ENCODE measurements around the gene TRAPPC1.

DNA sequence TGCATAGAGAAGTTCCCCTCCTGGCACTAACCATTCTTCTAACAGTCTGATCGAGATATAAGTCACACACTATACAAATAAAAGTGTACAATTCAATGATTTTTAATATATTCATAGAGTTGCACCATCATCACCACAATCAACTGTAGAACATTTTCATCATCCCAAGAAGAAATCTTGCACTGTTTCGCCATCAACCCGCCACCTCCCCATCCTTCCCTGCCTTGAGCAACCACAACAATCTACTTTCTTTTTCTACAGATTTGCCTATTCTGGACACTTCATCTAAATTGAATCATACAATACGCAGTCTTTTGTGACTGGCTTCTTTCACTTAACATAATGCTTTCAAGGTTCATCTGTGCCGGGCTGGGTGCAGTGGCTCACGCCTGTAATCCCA is 37.7 kb upstream of the TRAPPC1 start:
- TF ChIP-seq, protein P1, sequence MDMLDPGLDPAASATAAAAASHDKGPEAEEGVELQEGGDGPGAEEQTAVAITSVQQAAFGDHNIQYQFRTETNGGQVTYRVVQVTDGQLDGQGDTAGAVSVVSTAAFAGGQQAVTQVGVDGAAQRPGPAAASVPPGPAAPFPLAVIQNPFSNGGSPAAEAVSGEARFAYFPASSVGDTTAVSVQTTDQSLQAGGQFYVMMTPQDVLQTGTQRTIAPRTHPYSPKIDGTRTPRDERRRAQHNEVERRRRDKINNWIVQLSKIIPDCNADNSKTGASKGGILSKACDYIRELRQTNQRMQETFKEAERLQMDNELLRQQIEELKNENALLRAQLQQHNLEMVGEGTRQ (IDR thresholded peaks at IDR 0.05; ENCODE audit: low read length), result no peak
- TF ChIP-seq EZH2 (IDR thresholded peaks at IDR 0.05; ENCODE audit: low read depth, low read length, severe bottlenecking) (no peak), JUND (IDR thresholded peaks at IDR 0.05; ENCODE audit: low read length) (no peak), YY1 (IDR thresholded peaks at IDR 0.05; ENCODE audit: low read depth, low read length) (no peak), POLR2A (IDR thresholded peaks at IDR 0.05; ENCODE audit: control extremely low read depth in 1 of 2, low read depth in 2 of 2, low read length in 2 of 2) (no peak), POU5F1 (IDR thresholded peaks at IDR 0.05; ENCODE audit: low read depth, low read length) (no peak), GTF2F1 (IDR thresholded peaks at IDR 0.05; ENCODE audit: borderline replicate concordance, low read depth, low read length) (no peak)
- TF ChIP-seq, protein P2, sequence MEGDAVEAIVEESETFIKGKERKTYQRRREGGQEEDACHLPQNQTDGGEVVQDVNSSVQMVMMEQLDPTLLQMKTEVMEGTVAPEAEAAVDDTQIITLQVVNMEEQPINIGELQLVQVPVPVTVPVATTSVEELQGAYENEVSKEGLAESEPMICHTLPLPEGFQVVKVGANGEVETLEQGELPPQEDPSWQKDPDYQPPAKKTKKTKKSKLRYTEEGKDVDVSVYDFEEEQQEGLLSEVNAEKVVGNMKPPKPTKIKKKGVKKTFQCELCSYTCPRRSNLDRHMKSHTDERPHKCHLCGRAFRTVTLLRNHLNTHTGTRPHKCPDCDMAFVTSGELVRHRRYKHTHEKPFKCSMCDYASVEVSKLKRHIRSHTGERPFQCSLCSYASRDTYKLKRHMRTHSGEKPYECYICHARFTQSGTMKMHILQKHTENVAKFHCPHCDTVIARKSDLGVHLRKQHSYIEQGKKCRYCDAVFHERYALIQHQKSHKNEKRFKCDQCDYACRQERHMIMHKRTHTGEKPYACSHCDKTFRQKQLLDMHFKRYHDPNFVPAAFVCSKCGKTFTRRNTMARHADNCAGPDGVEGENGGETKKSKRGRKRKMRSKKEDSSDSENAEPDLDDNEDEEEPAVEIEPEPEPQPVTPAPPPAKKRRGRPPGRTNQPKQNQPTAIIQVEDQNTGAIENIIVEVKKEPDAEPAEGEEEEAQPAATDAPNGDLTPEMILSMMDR (IDR thresholded peaks at IDR 0.05; ENCODE audit: control extremely low read depth in 1 of 3, insufficient read depth in 1 of 3, low read depth in 1 of 3, low read length in 3 of 3), result no peak
